Measurements from ENCODE around the gene GON4L.
A peak's percentile ranks its signal among the peaks of the same experiment; 100 is the strongest.
"Not testable (repeated sequence)": the region's sequence is repeated elsewhere in the genome, so short reads cannot be mapped to it uniquely, and the experiment has no call there.

Gene GON4L, protein sequence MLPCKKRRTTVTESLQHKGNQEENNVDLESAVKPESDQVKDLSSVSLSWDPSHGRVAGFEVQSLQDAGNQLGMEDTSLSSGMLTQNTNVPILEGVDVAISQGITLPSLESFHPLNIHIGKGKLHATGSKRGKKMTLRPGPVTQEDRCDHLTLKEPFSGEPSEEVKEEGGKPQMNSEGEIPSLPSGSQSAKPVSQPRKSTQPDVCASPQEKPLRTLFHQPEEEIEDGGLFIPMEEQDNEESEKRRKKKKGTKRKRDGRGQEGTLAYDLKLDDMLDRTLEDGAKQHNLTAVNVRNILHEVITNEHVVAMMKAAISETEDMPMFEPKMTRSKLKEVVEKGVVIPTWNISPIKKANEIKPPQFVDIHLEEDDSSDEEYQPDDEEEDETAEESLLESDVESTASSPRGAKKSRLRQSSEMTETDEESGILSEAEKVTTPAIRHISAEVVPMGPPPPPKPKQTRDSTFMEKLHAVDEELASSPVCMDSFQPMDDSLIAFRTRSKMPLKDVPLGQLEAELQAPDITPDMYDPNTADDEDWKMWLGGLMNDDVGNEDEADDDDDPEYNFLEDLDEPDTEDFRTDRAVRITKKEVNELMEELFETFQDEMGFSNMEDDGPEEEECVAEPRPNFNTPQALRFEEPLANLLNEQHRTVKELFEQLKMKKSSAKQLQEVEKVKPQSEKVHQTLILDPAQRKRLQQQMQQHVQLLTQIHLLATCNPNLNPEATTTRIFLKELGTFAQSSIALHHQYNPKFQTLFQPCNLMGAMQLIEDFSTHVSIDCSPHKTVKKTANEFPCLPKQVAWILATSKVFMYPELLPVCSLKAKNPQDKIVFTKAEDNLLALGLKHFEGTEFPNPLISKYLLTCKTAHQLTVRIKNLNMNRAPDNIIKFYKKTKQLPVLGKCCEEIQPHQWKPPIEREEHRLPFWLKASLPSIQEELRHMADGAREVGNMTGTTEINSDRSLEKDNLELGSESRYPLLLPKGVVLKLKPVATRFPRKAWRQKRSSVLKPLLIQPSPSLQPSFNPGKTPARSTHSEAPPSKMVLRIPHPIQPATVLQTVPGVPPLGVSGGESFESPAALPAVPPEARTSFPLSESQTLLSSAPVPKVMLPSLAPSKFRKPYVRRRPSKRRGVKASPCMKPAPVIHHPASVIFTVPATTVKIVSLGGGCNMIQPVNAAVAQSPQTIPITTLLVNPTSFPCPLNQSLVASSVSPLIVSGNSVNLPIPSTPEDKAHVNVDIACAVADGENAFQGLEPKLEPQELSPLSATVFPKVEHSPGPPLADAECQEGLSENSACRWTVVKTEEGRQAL (N-terminal part only)
- total RNA-seq: 105 to 221 (median 169) reads per million in 9 experiments

DNA sequence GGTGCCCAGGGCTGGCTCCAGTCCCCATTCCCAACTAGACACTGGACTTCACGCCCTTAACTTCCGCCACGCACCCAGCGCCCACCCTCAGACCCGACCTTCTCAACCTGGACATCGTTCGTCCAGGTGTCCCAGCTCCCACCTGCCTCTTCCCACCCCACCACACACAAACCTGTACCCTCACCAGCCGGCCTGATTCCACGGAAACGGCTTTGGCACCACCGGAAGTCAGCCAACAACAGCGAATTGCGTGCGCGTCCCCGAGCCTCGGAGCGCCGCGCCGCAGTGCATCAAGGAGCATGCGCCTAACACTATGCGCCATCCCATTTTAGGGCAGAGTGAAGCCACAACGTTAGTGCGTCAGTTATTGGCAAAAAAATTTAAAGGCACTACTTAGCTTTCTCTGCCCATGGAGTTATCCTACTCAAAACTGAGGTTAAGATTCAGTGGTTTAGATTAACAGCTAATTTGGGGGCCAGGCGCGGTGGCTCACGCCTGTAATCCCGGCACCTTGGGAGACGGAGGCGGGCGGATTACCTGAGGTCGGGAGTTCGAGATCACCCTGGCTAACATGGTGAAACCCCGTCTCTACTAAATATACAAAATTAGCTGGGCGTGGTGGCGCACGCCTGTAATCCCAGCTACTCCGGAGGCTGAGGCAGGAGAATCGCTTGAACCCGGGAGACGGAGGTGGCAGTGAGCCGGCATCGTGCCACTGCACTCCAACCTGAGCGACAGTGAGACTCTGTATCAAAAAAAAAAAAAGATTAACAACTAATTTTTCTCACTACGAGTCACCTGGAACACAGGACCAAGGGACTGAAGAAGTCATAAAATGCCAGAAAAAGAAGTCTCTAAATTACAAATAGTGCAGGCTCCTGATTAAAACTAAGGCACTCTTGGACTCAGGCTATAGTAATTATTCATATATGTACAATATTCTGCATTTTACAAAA lies at the start of gene GON4L:
Gene GON4L, minus strand, starts transcription at position 240 of the 956 bp plus-strand sequence. CDS start 3,434 bp downstream, outside the sequence.
- peaks cover 26 to 53% of the 10 kb centered on the region in 2 donors for H3K4me1 Mint-ChIP-seq (ENCODE audit: low read depth in 2 of 2)
- no peaks in the 10 kb centered on the region for H3K27me3 Mint-ChIP-seq
- no peaks in the 10 kb centered on the region for H3K9me3 Mint-ChIP-seq
- ATAC-seq (replicated peaks): peak; percentile 54
- peaks cover 40% of the 10 kb centered on the region for H3K36me3 Mint-ChIP-seq (ENCODE audit: insufficient read depth)
- H3K27ac Mint-ChIP-seq: peak within 1 kb of the TSS; percentile 98
- peak within 1 kb of the TSS; percentile 94 to 98 for H3K4me3 Mint-ChIP-seq
- peak; percentile 82 to 85 (median 84) for DNase-seq

DNA sequence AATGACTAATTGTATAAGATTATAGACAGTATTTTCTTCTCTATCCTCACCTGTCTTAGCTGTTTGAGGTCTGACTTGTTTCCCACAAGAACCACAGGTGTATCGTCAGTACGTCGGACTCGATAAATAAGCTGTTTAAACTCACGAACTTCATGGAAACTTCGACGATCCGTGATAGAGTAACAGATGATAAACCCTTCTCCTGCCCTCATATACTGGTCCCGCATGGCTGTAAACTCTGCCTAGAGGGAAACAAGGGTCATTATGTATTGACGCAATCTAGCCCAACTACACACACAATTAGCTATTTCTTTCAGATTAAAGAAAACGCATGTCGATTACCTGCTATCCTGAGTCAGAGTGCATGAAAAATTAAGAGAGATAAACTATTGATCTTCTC lies 47.2 kb upstream of the GON4L start:
- Mint-ChIP-seq H3K27ac (no peak overlapping the region), H3K9me3 (no peaks in the 10 kb centered on the region), H3K36me3 (ENCODE audit: insufficient read depth) (peaks cover 97% of the 10 kb centered on the region), H3K4me1 (ENCODE audit: low read depth in 2 of 2) (peaks cover 0 to 6% of the 10 kb centered on the region in 2 donors), H3K27me3 (no peaks in the 10 kb centered on the region), H3K4me3 (no peak overlapping the region)
- ATAC-seq (replicated peaks) (no peak), DNase-seq (no peak)

- Mint-ChIP-seq H3K4me3 (no peak overlapping the region), H3K36me3 (ENCODE audit: insufficient read depth) (peaks cover 90% of the 10 kb centered on the region), H3K9me3 (no peaks in the 10 kb centered on the region), H3K4me1 (ENCODE audit: low read depth in 2 of 2) (peaks cover 3 to 12% of the 10 kb centered on the region in 2 donors), H3K27ac (peak overlapping the region in 1 of 2 donors; percentile 4), H3K27me3 (no peaks in the 10 kb centered on the region)
- ATAC-seq (replicated peaks) (no peak), DNase-seq (no peak)
These were observed 43.1 kb upstream of the GON4L start for GRCh38 chr1:155900161-155900560.

- no peaks in the 10 kb centered on the region for H3K27me3 Mint-ChIP-seq
- peak overlapping the region in 1 of 2 donors; percentile 25 for H3K27ac Mint-ChIP-seq
- DNase-seq: no peak
- no peak for ATAC-seq (replicated peaks)
- no peaks in the 10 kb centered on the region for H3K9me3 Mint-ChIP-seq
- H3K36me3 Mint-ChIP-seq (ENCODE audit: insufficient read depth): peaks cover 85% of the 10 kb centered on the region
- peaks cover 3 to 12% of the 10 kb centered on the region in 2 donors for H3K4me1 Mint-ChIP-seq (ENCODE audit: low read depth in 2 of 2)
- H3K4me3 Mint-ChIP-seq: no peak overlapping the region
These were observed 42.7 kb upstream of the GON4L start for GRCh38 chr1:155899683-155900082.

DNA sequence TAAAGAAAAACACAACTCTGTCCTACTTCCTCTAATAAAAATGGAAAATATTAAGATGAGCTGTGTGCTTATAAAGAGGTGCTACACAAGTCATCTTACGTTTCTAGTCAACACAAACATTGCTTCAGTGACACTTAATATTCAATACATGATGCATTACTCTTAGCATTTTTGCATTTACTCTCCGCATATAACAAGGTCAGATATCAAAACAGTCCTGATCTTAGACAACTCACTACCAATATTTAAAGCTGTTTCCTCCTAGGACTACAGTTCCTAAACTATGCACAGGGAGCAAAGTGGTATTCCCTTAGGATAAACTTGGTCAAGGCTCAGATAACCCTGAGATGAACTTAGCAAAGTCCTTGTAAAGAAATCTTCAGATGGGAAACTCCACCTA lies 41.9 kb upstream of the GON4L start:
- H3K4me1 Mint-ChIP-seq (ENCODE audit: low read depth in 2 of 2): peaks cover 3 to 8% of the 10 kb centered on the region in 2 donors
- no peaks in the 10 kb centered on the region for H3K9me3 Mint-ChIP-seq
- H3K27ac Mint-ChIP-seq: peak overlapping the region in 1 of 2 donors; percentile 25
- no peak for DNase-seq
- H3K4me3 Mint-ChIP-seq: no peak overlapping the region
- H3K36me3 Mint-ChIP-seq (ENCODE audit: insufficient read depth): peaks cover 77% of the 10 kb centered on the region
- H3K27me3 Mint-ChIP-seq: no peaks in the 10 kb centered on the region
- ATAC-seq (replicated peaks): no peak

- Mint-ChIP-seq H3K27me3 (no peaks in the 10 kb centered on the region), H3K27ac (peak overlapping the region in 1 of 2 donors; percentile 46), H3K4me3 (no peak overlapping the region), H3K9me3 (no peaks in the 10 kb centered on the region), H3K36me3 (ENCODE audit: insufficient read depth) (peaks cover 66% of the 10 kb centered on the region), H3K4me1 (ENCODE audit: low read depth in 2 of 2) (peaks cover 9 to 17% of the 10 kb centered on the region in 2 donors)
- ATAC-seq (replicated peaks): no peak
- DNase-seq: no peak
These were observed 40.7 kb upstream of the GON4L start for GRCh38 chr1:155897746-155898145.

- peaks cover 53% of the 10 kb centered on the region for H3K36me3 Mint-ChIP-seq (ENCODE audit: insufficient read depth)
- not testable (repeated sequence) for ATAC-seq (replicated peaks); H3K9me3 Mint-ChIP-seq; DNase-seq; H3K27ac Mint-ChIP-seq; H3K4me3 Mint-ChIP-seq; H3K27me3 Mint-ChIP-seq
- H3K4me1 Mint-ChIP-seq (ENCODE audit: low read depth in 2 of 2): peaks cover 9 to 17% of the 10 kb centered on the region in 2 donors
These were observed 39.5 kb upstream of the GON4L start for GRCh38 chr1:155896476-155896875.

DNA sequence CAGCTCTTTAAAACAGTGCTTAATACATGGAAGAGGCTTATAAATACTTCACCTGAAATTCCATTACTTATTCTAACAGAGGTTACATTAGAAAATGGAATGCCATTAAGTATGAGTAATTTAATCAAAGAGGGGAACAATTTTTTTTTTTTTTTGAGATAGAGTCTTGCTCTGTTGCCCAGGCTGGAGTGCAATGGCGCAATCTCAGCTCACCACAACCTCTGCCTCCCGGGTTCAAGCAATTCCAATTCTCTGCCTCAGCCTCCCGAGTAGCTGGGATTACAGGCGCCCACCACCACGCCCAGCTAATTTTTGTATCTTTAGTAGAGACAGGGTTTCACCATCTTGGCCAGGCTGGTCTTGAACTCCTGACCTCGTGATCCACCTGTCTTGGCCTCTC lies 38.6 kb upstream of the GON4L start:
- H3K27me3 Mint-ChIP-seq; H3K4me3 Mint-ChIP-seq; DNase-seq; H3K9me3 Mint-ChIP-seq; H3K27ac Mint-ChIP-seq; ATAC-seq (replicated peaks): not testable (repeated sequence)
- Mint-ChIP-seq H3K36me3 (ENCODE audit: insufficient read depth) (peaks cover 44% of the 10 kb centered on the region), H3K4me1 (ENCODE audit: low read depth in 2 of 2) (peaks cover 9 to 17% of the 10 kb centered on the region in 2 donors)

GRCh38 chr1:155893389-155894142 lies 36.6 kb upstream of the GON4L start:
- ATAC-seq (replicated peaks): peak; percentile 93

DNA sequence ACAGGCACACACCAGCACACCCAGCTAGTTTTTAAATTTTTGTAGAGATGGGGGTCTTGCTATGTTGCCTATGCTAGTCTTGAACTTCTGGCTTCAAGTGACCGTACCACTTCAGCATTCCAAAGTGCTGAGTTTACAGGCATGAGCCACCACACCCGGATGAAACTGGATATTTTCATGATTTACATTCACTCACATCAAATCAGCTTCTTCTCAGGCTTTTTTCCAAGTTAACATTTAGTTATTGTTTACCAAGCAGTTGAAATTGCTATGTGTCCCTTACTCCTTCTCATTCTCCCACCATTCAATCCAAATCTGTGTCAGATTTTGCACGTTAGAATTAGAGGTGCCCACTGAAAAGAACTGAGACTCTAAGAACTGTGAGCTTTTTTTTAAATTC lies 35.8 kb upstream of the GON4L start:
- H3K9me3 Mint-ChIP-seq: no peaks in the 10 kb centered on the region
- H3K27me3 Mint-ChIP-seq: no peaks in the 10 kb centered on the region
- H3K36me3 Mint-ChIP-seq (ENCODE audit: insufficient read depth): peaks cover 24% of the 10 kb centered on the region
- DNase-seq: no peak
- H3K4me3 Mint-ChIP-seq: no peak overlapping the region
- peaks cover 6 to 9% of the 10 kb centered on the region in 2 donors for H3K4me1 Mint-ChIP-seq (ENCODE audit: low read depth in 2 of 2)
- H3K27ac Mint-ChIP-seq: no peak overlapping the region
- ATAC-seq (replicated peaks): no peak

More at GRCh38 chr1:155893389-155894142, 36.6 kb upstream of the GON4L start:
- H3K27ac Mint-ChIP-seq: no peak overlapping the region
- no peak overlapping the region for H3K4me3 Mint-ChIP-seq
- DNase-seq: peak in 1 of 3 experiments; percentile 14
- no peaks in the 10 kb centered on the region for H3K27me3 Mint-ChIP-seq
- H3K4me1 Mint-ChIP-seq (ENCODE audit: low read depth in 2 of 2): peaks cover 6 to 9% of the 10 kb centered on the region in 2 donors
- no peaks in the 10 kb centered on the region for H3K9me3 Mint-ChIP-seq
- H3K36me3 Mint-ChIP-seq (ENCODE audit: insufficient read depth): peaks cover 26% of the 10 kb centered on the region

DNA sequence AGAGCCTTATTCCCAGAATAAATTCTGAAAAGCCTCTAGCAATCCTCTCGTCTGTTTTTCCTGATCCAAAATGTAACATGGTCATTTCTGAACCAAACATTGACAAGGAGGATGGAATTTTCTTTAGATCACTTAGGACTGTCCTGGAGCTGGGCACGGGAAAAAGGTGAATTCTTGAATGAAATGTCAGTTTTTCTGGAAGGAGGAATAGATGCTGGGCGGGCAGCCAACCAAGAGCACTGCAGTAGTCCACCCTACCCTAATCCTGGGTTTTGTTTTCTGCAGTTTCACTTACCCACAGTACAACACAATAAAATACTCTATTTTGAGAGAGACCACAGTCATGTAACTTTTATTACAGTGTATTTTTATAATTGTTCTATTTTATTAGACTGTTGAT lies 33.2 kb upstream of the GON4L start:
- no peaks in the 10 kb centered on the region for H3K9me3 Mint-ChIP-seq

More for the DNA sequence above, 33.2 kb upstream of the GON4L start:
- ATAC-seq (replicated peaks) (no peak), DNase-seq (no peak)
- peaks cover 14% of the 10 kb centered on the region for H3K36me3 Mint-ChIP-seq (ENCODE audit: insufficient read depth)
- H3K27ac Mint-ChIP-seq: no peak overlapping the region
- H3K27me3 Mint-ChIP-seq: no peaks in the 10 kb centered on the region
- no peak overlapping the region for H3K4me3 Mint-ChIP-seq
- peaks cover 6 to 9% of the 10 kb centered on the region in 2 donors for H3K4me1 Mint-ChIP-seq (ENCODE audit: low read depth in 2 of 2)
